Gastrocnemius medialis (tissue), 4 donors: ENCODE results near the gene ZC3H4. TPM values are rescaled to one million over a fixed set of nuclear protein-coding genes. Genes with fewer than 3 reads are reported as not detected.

ENCODE experiments used
- ATAC-seq, 2 donors: fragments of 150-250 bp; one replicate each; pipeline ENCODE4 v1.9.1; 2016
- DNase-seq, 2 donors: peaks; one replicate each; pipeline ENCODE4 v3.0.0-alpha.2; 2019
- H3K27ac ChIP-seq, 4 donors: fragments of 200-600 bp; sonication (generic); 1 replicate in 1 of 4; 2 replicates in 3 of 4; pipeline ENCODE4 v1.5.1; 2016 to 2018; ENCODE audit warnings: mild to moderate bottlenecking in 2 of 4, moderate library complexity in 1 of 4
- H3K27me3 ChIP-seq, 3 donors: fragments of 200-600 bp; sonication (generic) in 2 of 3; 1 replicate in 1 of 3; 2 replicates in 2 of 3; pipeline versions ENCODE4 v1.5.1 to v1.6.0; 2016 to 2019; ENCODE audit warnings: mild to moderate bottlenecking in 1 of 3, moderate library complexity in 1 of 3
- H3K36me3 ChIP-seq, 2 donors: fragments of 200-600 bp; sonication (generic) in 1 of 2; one replicate each; pipeline ENCODE4 v1.5.1; 2017 to 2018
- H3K4me1 ChIP-seq, 2 donors: fragments of 200-600 bp; sonication (generic) in 1 of 2; one replicate each; pipeline ENCODE4 v1.5.1; 2016 to 2017; ENCODE audit warnings: mild to moderate bottlenecking in 2 of 2
- H3K4me3 ChIP-seq, 4 donors: fragments of 200-600 bp; sonication (generic) in 3 of 4; 1 replicate in 1 of 4; 2 replicates in 3 of 4; pipeline ENCODE4 v1.5.1; 2016 to 2019; ENCODE audit warnings: mild to moderate bottlenecking in 2 of 4
- H3K9me3 ChIP-seq, 3 donors: fragments of 200-600 bp; sonication (generic) in 2 of 3; 1 replicate in 1 of 3; 2 replicates in 2 of 3; pipeline ENCODE4 v1.5.1; 2016 to 2019
- CTCF ChIP-seq, 5 experiments: fragments of 450-650 bp in 3 of 5; fragments of 200-600 bp in 2 of 5; sonication (generic) in 2 of 5; IDR thresholded peaks in 4 of 5; conservative IDR thresholded peaks in 1 of 5; 1 replicate in 4 of 5; 2 replicates in 1 of 5; pipeline ENCODE4 v1.5.1; 2016 to 2019; ENCODE audit warnings: antibody characterized with exemption in 5 of 5, mild to moderate bottlenecking in 3 of 5, moderate library complexity in 3 of 5
- POLR2A ChIP-seq, 2 donors: fragments of 450-650 bp; IDR thresholded peaks; one replicate each; pipeline ENCODE4 v1.6.1; 2017; ENCODE audit warnings: antibody characterized with exemption in 2 of 2, mild to moderate bottlenecking in 2 of 2, moderate library complexity in 2 of 2
- in situ Hi-C, 4 donors: fragments of 200-750 bp; cut with MboI; loops; one replicate each; pipeline versions ENCODE4 v1.15.0 to v1.8.0; 2017; ENCODE audit warnings: low sequenced_read_pairs in 4 of 4
- intact Hi-C: fragments of 100-400 bp; cut with DNase I; formaldehyde crosslinking; loops from one replicate; pipeline ENCODE4 v1.15.1; 2023; ENCODE audit warnings: low total_unique reads
- total RNA-seq, 4 donors: library from RNA; depleted of rRNA; stranded (reverse); fragments of >200 nt; gene quantifications; one replicate each; pipeline versions ENCODE4 v1.1.0 to v1.2.3, GENCODE V29; 2016

ZC3H4 gene
- total RNA-seq, 4 donors from 2014 or later: 16.2 to 31.7 (median 22.8) TPM

GRCh38 chr19:47022541-47023447 lies 90.8 kb downstream of the ZC3H4 start:
- Histone ChIP-seq H3K27ac (no peak overlapping the region), H3K9me3 (no peaks in the 10 kb centered on the region), H3K4me3 (no peak overlapping the region), H3K27me3 (peaks cover 65 to 75% (median 71%) of the 10 kb centered on the region in 3 donors), H3K36me3 (no peaks in the 10 kb centered on the region), H3K4me1 (peaks cover 9 to 18% of the 10 kb centered on the region in 2 donors)
- TF ChIP-seq CTCF (IDR thresholded peaks at IDR 0.05 in 4 of 5, conservative IDR thresholded peaks at IDR 0.05 in 1 of 5) (no peak), POLR2A (IDR thresholded peaks at IDR 0.05) (no peak)
- in situ Hi-C loops (no loop called here), intact Hi-C loops (no loop called here)
- no peak for DNase-seq
- ATAC-seq: no peak

GRCh38 chr19:47022140-47022536 lies 91.4 kb downstream of the ZC3H4 start:
- Histone ChIP-seq H3K36me3 (no peaks in the 10 kb centered on the region), H3K27ac (no peak overlapping the region), H3K27me3 (peaks cover 62 to 72% (median 68%) of the 10 kb centered on the region in 3 donors), H3K9me3 (no peaks in the 10 kb centered on the region), H3K4me1 (peaks cover 9 to 18% of the 10 kb centered on the region in 2 donors), H3K4me3 (no peak overlapping the region)
- in situ Hi-C loops: no loop called here
- ATAC-seq (no peak), DNase-seq (no peak)
- no peak for TF ChIP-seq CTCF (IDR thresholded peaks at IDR 0.05 in 4 of 5, conservative IDR thresholded peaks at IDR 0.05 in 1 of 5)
- no peak for TF ChIP-seq POLR2A (IDR thresholded peaks at IDR 0.05)
- intact Hi-C loops: no loop called here

- H3K9me3 ChIP-seq: no peaks in the 10 kb centered on the region
- no peaks in the 10 kb centered on the region for H3K36me3 ChIP-seq
- TF ChIP-seq POLR2A (IDR thresholded peaks at IDR 0.05) (no peak), CTCF (IDR thresholded peaks at IDR 0.05 in 4 of 5, conservative IDR thresholded peaks at IDR 0.05 in 1 of 5) (no peak)
- no peak overlapping the region for H3K27ac ChIP-seq
- no peak for DNase-seq
- H3K4me1 ChIP-seq: peaks cover 9 to 18% of the 10 kb centered on the region in 2 donors
- H3K27me3 ChIP-seq: peaks cover 58 to 68% (median 66%) of the 10 kb centered on the region in 3 donors
- in situ Hi-C loops: no loop called here
- peak overlapping the region in 3 of 4 donors; percentile 33 to 41 (median 35) for H3K4me3 ChIP-seq
- intact Hi-C loops: loop anchor here (2.0 kb wide), 1 partner anchor 13 kb away; no protein-coding TSS in a partner anchor
- no peak for ATAC-seq
These were observed 91.9 kb downstream of the ZC3H4 start for GRCh38 chr19:47021536-47022139.

- peaks cover 54 to 62% (median 61%) of the 10 kb centered on the region in 3 donors for H3K27me3 ChIP-seq
These were observed 92.5 kb downstream of the ZC3H4 start for GRCh38 chr19:47020992-47021496.

More at GRCh38 chr19:47020992-47021496, 92.5 kb downstream of the ZC3H4 start:
- Histone ChIP-seq H3K4me1 (peaks cover 9 to 18% of the 10 kb centered on the region in 2 donors), H3K9me3 (no peaks in the 10 kb centered on the region), H3K36me3 (no peaks in the 10 kb centered on the region), H3K4me3 (peak overlapping the region in 3 of 4 donors; percentile 33 to 41 (median 35)), H3K27ac (no peak overlapping the region)
- in situ Hi-C loops (no loop called here), intact Hi-C loops (loop anchor here (2.0 kb wide), 1 partner anchor 14 kb away; no protein-coding TSS in a partner anchor)
- TF ChIP-seq POLR2A (IDR thresholded peaks at IDR 0.05): no peak
- no peak for TF ChIP-seq CTCF (IDR thresholded peaks at IDR 0.05 in 4 of 5, conservative IDR thresholded peaks at IDR 0.05 in 1 of 5)
- ATAC-seq (no peak), DNase-seq (no peak)
